ENCODE measurements around the gene TMPRSS5. TPM values are rescaled to one million over a fixed set of nuclear protein-coding genes. Genes with fewer than 3 reads are reported as not detected.
"Not testable (repeated sequence)": the region's sequence is repeated elsewhere in the genome, so short reads cannot be mapped to it uniquely, and the experiment has no call there.

The TMPRSS5 gene
- total RNA-seq, 1 donor from 2014 or later, result 35.0 TPM

DNA sequence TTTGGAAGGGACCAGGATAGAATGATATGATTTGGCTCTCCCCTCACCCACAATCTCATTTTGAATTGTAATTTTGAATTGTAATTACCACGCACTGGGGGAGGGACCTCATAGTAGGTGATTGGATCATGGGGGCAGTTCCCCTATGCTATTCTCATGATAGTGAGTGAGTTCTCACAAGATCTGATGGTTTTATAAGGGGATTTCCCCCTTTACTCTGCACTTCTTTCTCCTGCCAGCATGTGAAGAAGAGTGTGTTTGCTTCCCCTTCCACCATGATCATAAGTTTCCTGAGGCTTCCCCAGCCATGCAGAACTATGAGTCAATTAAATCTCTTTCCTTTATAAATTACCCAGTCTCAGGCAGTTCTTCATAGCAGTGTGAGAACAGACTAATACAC, 2.6 kb downstream of the TMPRSS5 start:
- ATAC-seq; DNase-seq (ENCODE audit: low spot score); intact Hi-C loops (cut with DNase I): not testable (repeated sequence)

DNA sequence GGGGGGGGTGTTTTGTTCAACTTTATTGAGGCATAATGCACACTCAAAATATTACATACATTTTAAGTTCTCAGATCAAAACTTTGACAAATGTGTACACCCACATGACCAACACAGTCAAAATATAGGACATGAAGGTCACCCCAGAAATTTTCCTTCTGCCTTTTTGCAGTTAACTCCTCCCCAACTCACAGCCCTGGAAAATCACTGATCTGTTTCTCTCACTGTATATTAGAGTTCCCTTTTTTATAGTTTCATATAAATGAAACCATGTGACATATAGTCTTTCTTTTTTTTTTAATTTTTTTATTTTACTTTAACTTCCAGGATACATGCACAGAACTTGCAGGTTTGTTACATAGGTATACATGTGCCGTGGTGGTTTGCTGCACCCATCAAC, 4.6 kb downstream of the TMPRSS5 start:
- no peak for DNase-seq (ENCODE audit: low spot score)
- no peak for ATAC-seq
- intact Hi-C loops (cut with DNase I), result no loop called here

DNA sequence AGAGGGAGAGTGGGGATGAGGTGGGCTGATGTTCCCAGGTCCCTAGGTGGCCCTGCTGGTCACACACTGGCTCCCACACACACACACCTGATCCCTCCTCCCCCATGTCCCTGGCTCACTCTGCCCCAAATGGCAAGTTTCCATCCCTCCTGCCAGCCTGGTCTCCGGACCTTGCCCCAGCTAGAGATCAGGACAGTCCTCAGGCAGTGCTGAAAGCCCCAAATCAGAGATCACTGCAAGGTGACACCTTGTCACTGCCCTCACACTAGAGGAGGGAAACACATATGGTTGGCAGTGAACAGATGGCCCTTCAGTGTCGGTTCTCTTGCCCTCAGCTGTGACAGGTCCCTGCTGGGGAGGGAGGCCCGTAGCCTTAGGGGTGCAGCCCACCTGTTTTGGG, 7.6 kb downstream of the TMPRSS5 start:
- intact Hi-C loops (cut with DNase I), result no loop called here
- DNase-seq (ENCODE audit: low spot score) (no peak), ATAC-seq (no peak)

GRCh38 chr11:113697756-113698407, 8.2 kb downstream of the TMPRSS5 start:
- intact Hi-C loops (cut with DNase I), result no loop called here
- no peak for ATAC-seq

GRCh38 chr11:113697111-113697510, 9.0 kb downstream of the TMPRSS5 start:
- no peak for DNase-seq (ENCODE audit: low spot score)
- intact Hi-C loops (cut with DNase I), result no loop called here

More at GRCh38 chr11:113697756-113698407, 8.2 kb downstream of the TMPRSS5 start:
- no peak for DNase-seq (ENCODE audit: low spot score)

GRCh38 chr11:113695207-113695606, 10.9 kb downstream of the TMPRSS5 start:
- ATAC-seq (no peak), DNase-seq (ENCODE audit: low spot score) (no peak)
- intact Hi-C loops (cut with DNase I), result no loop called here

More at GRCh38 chr11:113697111-113697510, 9.0 kb downstream of the TMPRSS5 start:
- no peak for ATAC-seq

- no peak for ATAC-seq
- intact Hi-C loops (cut with DNase I), result no loop called here
- DNase-seq (ENCODE audit: low spot score), result no peak
Observed at GRCh38 chr11:113694390-113694789, 11.7 kb downstream of the TMPRSS5 start.

DNA sequence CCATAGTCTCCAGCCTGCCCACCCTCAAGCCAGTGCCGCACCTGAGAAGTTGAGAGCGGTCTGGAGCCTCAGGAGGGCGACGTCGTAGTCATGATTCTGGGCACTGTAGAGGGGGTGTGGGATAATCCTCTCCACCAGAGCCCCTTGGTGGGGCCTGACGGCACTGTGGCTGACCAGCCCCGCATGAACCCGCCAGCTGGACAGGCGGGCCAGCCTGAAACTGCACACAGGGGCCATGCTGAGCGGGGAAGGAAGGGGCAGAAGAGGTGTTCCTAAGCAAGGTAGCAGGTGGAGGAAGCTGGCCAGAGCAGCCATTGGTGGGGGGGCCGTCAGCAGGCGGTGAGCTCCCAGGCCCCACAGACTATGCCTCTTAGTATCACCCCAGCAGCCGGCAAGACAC, 13.1 kb downstream of the TMPRSS5 start:
- intact Hi-C loops (cut with DNase I), result no loop called here
- no peak for DNase-seq (ENCODE audit: low spot score)
- ATAC-seq, result no peak

- ATAC-seq (peak; percentile 82), DNase-seq (ENCODE audit: low spot score) (peak; percentile 80)
- intact Hi-C loops (cut with DNase I), result no loop called here
Observed at GRCh38 chr11:113690619-113691569, 15.2 kb downstream of the TMPRSS5 start.

GRCh38 chr11:113689768-113690618, 16.1 kb downstream of the TMPRSS5 start:
- ATAC-seq (peak; percentile 13), DNase-seq (ENCODE audit: low spot score) (no peak)
- intact Hi-C loops (cut with DNase I), result no loop called here

DNA sequence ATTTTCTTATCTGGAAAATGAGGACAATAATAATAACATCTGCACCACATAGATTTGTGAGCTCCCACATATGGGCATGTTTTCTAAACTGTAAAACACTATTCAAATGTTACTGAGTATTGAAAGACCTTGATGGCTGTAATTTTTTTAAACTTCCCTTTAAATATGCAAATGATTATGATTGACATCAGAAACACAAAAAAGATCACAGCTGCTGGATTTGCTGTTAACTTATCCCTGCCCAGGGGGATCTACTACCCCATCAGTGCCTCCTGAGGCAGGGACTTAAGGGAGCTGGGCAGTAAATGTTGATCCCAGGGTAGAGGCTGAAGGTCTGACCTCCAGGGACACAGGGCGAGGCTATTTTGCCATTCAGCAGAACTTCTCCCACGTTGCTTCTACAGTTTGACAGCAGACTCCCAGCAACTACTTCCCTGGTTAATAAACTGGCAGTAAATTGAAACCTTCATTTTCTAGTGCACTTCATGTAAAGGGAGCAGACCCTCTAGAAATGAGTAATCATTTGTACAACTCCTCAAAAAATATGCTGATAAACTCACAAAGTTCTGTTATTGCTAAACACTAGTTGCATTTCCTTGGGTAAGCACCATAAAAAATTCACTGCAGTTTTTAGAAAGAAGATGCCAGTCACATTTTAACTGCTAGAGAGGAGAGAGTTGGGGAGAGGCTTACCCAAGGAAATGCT, 20.3 kb downstream of the TMPRSS5 start:
- ATAC-seq (no peak), DNase-seq (ENCODE audit: low spot score) (no peak)
- intact Hi-C loops (cut with DNase I), result no loop called here

DNA sequence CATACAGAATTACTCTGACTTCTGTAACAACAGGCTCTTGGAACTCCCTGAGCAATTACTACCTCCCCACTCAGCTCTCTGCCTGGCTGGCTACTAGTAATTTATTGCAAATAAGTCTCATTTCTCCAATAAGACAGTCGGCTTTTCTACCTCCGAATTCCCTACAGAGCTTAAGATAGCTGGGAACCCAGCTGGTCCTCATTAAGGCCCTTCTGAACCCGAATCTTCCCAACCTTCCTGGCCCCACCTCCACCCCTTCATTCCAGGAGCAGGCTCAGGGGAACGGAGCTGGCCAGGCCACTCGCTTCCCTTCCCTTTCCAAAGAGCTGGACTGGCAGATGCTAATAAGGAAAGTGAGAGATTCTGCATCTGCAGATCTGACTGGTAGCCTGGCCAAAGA, 21.6 kb downstream of the TMPRSS5 start:
- no peak for DNase-seq (ENCODE audit: low spot score)
- ATAC-seq, result peak; percentile 86
- intact Hi-C loops (cut with DNase I), result no loop called here

DNA sequence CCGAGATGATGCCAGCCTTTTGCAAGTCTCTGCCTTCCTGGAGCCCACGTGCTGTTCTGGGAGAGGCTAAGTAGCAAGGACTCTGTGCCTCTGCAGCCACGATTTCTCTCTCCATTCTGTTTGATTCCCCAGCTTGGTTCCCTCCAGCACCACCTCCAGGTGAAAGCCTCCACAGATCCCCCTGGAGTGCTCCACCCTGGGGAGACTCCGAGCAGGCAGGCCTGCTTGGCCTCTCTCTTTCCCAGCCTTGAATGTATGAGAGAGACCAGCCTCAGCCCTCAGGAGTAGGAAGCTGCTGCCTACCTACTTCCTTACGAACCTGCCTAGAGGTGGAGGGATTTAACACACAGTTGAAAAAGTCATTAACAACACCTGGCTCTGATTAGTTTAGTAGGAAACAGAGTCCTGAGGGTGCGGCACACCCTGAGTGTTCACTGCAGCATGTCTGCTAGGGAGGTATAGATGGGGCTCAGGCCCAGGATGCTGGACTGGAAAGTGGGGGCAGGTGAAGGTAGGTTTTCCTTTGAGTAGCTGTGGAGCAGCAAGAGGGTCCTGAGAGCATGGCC, 22.5 kb downstream of the TMPRSS5 start:
- ATAC-seq (no peak), DNase-seq (ENCODE audit: low spot score) (no peak)
- intact Hi-C loops (cut with DNase I), result no loop called here

DNA sequence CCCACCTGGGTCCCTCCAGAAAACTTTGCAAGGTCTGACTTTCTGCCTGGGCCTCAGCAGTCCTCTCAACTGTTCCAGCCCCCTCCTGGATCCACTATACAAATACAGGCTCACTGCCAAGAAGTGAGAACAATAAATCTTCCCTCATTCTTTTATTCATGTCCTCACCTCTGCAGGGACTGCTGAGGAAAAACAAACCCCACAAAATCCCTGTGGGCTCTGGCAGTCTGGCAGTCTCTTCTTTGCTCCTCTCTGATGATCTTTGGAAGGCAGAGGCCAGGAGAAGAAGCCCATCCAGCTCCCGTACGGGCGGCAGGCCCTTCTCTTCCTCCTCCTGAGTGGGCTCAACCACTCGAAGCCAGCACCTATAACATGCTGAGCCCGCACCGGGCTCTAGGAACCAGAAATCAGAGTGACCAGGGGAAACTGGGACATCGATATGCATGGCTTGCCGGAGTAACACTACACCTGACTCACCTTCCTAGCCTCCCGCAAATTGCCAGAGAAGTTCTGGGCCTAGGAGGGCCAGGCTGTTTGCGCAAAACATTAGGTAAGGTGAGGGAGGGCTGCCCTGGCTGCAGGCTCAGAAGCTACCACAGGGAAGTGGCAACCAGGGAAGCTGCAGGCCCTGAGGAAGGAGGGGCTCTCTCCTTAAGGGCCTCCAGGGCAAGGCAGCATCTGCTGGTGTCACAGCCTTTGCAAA, 24.2 kb downstream of the TMPRSS5 start:
- intact Hi-C loops (cut with DNase I), result no loop called here
- no peak for ATAC-seq
- no peak for DNase-seq (ENCODE audit: low spot score)

DNA sequence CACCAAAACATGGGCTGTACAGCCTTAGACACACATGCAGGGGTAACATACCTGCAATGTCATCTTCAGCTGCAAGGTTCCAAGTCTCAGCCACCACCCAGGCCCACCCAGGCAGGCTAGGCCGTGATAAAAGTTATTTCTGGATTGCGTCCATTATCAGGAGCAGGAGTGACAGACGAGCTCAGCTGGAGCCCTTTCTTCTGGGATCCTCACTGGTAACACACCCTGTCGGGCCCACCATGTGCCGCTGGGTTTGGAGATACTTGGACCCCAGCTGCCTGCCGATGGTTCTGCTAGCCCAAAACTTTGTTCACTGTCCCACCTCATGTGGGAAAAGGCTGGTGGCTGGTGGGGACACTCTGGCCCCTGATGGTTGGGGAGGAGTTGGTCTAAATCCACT, 24.8 kb downstream of the TMPRSS5 start:
- intact Hi-C loops (cut with DNase I), result no loop called here
- ATAC-seq (no peak), DNase-seq (ENCODE audit: low spot score) (no peak)

GRCh38 chr11:113677685-113678084, 28.4 kb downstream of the TMPRSS5 start:
- no peak for ATAC-seq
- intact Hi-C loops (cut with DNase I), result no loop called here
- no peak for DNase-seq (ENCODE audit: low spot score)

DNA sequence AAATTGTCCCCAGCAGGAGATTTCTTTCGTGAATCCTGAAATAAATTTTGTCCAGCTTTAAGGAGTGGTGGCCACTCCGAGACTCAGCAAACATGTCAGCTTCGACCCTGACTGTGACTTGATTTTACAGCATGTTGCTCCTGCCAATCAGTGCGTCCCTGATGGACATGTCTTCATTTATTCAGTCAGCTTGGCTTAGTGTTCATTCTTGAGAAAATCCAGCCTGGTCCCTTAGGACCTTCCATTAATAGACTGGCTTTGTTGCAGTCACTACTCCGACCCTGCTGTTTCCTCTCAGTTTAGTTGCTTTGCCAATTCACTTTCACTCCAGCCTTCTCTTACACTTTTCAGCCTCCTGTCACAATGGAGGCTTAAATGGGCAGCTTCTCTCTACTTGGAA, 30.5 kb downstream of the TMPRSS5 start:
- ATAC-seq (no peak), DNase-seq (ENCODE audit: low spot score) (no peak)
- intact Hi-C loops (cut with DNase I), result no loop called here

- no peak for ATAC-seq
- intact Hi-C loops (cut with DNase I), result no loop called here
- DNase-seq (ENCODE audit: low spot score), result no peak
Observed at GRCh38 chr11:113675003-113675561, 31.0 kb downstream of the TMPRSS5 start.

Data from sciatic nerve (tissue), 2 donors.